Mucosa of stomach (tissue), 1 donor: ENCODE measurements around the gene S100A1.

Source experiments
- H3K27me3 ChIP-seq: one replicate; pipeline ENCODE4 v1.7.0; 2013; ENCODE audit warnings: mild to moderate bottlenecking, low read length; ENCODE audit not compliant: control insufficient read depth, insufficient read depth
- H3K36me3 ChIP-seq: one replicate; pipeline ENCODE4 v1.7.0; 2013; ENCODE audit warnings: low read length; ENCODE audit not compliant: control insufficient read depth, insufficient read depth
- H3K4me1 ChIP-seq: one replicate; pipeline ENCODE4 v1.7.0; 2013; ENCODE audit warnings: mild to moderate bottlenecking, low read length; ENCODE audit not compliant: control insufficient read depth, insufficient read depth
- H3K4me3 ChIP-seq: one replicate; pipeline ENCODE4 v1.7.0; 2013; ENCODE audit warnings: low read length
- H3K9ac ChIP-seq: one replicate; pipeline ENCODE4 v1.7.0; 2013; ENCODE audit warnings: mild to moderate bottlenecking, low read length, moderate library complexity
- H3K9me3 ChIP-seq: one replicate; pipeline ENCODE4 v1.7.0; 2013; ENCODE audit warnings: mild to moderate bottlenecking, low read length, moderate library complexity; ENCODE audit not compliant: control insufficient read depth
- donor health status: Pancreatic carcinoma.

S100A1 gene

DNA sequence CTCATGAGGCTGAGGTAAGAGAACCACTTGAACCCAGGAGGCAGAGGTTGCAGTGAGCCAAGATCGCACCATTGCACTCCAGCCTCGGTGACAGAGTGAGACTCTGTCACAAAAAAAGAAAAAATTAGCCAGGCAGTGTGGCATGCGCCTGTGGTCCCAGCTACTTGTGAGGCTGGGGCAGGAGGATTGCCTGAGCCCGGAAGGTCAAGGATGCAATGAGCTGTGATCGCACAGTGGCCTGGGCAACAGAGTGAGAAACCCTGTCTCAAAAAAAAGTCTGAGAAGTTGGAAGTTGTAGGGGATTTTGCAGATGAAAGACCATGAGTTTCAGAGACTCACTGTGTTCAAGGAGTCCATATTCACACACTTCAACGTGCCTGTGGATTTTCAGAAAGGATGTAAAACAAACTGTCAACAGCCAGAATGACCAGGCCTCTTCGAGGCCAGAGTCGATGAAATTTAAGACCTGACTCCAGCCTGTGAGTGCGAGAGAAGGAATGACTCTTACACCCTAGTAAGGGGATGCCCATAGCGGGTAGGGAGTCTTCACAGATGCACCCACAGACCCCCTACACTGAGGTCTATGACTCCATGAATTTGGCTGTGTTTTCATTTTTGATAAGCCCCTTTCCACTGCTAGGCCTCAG is 3.1 kb upstream of the S100A1 start:
- no peaks in the 10 kb centered on the region for H3K27me3 ChIP-seq
- no peak overlapping the region for H3K9ac ChIP-seq
- peaks cover 23% of the 10 kb centered on the region for H3K4me1 ChIP-seq
- H3K4me3 ChIP-seq: no peak overlapping the region
- H3K36me3 ChIP-seq: no peaks in the 10 kb centered on the region
- no peaks in the 10 kb centered on the region for H3K9me3 ChIP-seq

DNA sequence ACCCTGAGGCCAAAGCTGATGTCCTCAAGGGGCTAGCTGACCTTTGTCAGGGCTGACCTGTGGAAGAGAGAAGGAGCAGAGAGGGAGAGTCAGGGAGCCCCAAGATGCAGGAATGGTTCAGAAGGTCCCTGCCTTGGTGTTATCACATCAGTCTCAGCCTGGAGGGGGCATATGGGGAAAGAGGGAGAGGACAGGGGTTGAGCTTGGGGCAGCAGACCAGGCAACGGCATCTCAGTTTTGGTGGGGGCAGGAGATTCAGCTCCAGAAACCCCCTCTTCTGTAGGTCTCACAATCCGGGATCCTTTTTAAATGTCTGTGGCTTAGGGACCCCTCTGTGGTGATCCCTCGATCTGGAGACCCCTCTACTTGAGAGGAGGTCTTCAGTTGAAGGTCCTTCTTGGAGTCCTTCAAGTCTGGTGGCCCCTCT is 1.7 kb upstream of the S100A1 start:
- H3K9ac ChIP-seq: peak overlapping the region; percentile 88
- H3K36me3 ChIP-seq: no peaks in the 10 kb centered on the region
- peak overlapping the region; percentile 38 for H3K4me3 ChIP-seq
- peaks cover 30% of the 10 kb centered on the region for H3K4me1 ChIP-seq
- H3K27me3 ChIP-seq: no peaks in the 10 kb centered on the region
- no peaks in the 10 kb centered on the region for H3K9me3 ChIP-seq

DNA sequence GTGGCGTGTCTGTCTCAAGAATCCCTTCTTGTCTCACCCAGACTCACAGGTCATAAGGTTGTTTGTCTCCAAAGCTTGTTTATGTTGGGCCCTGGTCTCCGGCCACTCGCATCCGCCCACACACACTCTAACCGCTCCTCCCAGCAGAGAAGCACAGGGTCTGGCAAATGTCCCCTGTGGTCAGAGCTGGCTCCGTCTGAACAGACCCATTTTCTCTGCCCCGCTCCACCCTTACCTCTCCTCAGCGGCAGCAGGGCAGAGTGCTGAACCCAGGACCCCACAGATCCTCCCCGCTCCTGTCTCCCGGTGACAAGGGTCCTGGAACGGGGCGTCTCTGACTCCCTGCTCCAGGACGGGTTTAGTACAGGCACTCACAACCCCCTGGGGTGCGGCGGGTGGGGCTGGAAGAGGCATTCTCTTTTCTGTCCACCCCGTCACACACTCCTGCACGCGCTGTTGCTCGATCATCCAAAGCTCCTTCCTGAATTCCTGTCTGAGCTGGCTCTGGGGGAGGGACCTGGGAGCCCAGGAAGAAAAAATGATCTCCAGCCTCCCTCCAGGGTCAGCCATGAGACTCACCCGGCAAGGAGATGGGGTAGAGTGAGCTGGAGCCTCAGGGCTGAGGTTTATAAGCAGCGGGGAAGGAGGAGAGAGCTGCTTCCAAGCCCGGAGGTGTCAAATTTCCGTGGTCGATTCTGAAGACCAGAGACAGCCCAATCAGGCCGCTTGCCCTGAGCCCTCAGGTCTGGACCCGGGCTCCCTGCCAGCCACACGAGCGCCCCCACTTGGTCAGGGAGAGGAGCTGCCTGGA is 1.1 kb upstream of the S100A1 start, which contains the start of gene S100A13:
S100A13 (minus strand) TSS at position 602 of the 811 bp plus-strand sequence. CDS start 1,033 bp downstream, outside the sequence.
- H3K9ac ChIP-seq: peak within 1 kb of the TSS; percentile 88
- H3K36me3 ChIP-seq: no peaks in the 10 kb centered on the region
- no peaks in the 10 kb centered on the region for H3K27me3 ChIP-seq
- peak within 1 kb of the TSS; percentile 38 for H3K4me3 ChIP-seq
- no peaks in the 10 kb centered on the region for H3K9me3 ChIP-seq
- peaks cover 32% of the 10 kb centered on the region for H3K4me1 ChIP-seq

DNA sequence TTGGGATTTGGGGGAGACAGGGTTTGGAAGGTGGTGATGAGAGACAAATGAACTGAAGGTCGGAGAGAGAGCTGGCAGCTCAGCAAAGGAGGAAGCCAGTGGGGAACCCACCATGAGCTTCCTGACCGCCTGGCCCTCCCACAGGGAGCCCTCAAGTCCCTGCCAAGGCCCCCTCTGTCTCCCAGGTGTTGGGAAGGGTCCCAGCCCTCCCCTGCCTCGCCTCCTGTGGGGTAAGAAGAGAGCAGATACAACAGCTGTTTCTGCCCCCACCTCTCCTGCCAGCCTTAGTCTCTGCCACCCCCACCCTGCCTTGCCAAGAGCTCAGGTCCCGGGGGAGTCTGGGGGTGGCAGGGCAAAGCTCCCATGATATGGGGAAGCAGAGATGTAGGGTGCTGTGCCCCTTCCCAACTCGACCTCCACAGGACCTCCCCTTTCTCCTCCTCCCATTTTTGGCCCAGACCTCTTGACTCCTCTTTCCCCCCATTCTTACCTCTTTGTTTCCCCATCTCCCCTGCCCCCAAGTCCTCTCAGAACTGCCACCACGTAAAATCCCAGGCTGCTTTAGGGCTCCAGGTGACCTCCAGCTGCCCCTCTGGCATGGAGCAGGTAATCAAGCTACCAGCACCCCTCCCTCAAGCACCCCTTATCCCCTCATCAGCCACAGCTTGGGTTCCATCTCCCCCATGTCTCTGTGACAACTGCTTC is 556 bp downstream of the S100A1 start:
- peaks cover 40% of the 10 kb centered on the region for H3K4me1 ChIP-seq

DNA sequence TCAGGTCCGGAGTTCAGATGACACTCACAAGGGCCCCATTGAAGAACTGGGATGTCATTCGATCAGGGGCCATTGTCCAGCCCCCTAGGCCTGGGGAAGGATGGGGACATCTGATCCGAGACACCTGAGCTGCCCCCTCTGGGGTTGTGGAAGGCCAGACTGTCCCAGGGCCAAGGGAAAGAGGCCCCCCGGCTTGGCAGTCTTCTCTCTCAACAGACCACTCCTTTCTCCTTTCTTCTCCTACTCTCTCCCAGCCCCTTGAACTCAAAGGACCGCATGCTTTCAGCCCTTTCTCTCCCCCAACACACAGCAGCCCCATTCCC is 1.1 kb downstream of the S100A1 start:
- H3K9me3 ChIP-seq: no peaks in the 10 kb centered on the region
- peaks cover 40% of the 10 kb centered on the region for H3K4me1 ChIP-seq
- H3K9ac ChIP-seq: no peak overlapping the region
- no peaks in the 10 kb centered on the region for H3K27me3 ChIP-seq
- no peaks in the 10 kb centered on the region for H3K36me3 ChIP-seq
- H3K4me3 ChIP-seq: no peak overlapping the region

More for the DNA sequence above, 556 bp downstream of the S100A1 start:
- Histone ChIP-seq H3K27me3 (no peaks in the 10 kb centered on the region), H3K4me3 (no peak overlapping the region), H3K36me3 (no peaks in the 10 kb centered on the region), H3K9me3 (no peaks in the 10 kb centered on the region), H3K9ac (no peak overlapping the region)

DNA sequence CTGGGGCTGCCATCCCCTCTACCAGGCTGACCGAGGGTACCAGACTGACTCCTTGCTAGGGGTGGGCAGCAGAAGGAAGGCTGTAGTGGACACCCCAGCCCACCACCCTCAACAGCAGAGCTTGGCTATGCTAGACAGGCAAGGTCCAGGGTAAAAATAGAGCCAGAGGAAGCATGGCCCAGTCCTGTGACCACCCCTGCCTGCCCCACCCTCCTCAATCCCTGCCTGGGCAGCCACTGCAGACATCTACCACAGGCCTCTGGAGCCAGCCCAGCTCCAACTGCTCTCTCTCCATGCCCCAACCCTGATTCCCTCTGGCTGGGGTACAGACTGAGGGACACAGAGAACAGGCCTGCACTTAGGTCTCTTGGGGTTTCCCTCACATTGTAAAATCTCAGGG is 1.7 kb downstream of the S100A1 start:
- no peak overlapping the region for H3K9ac ChIP-seq
- H3K27me3 ChIP-seq: no peaks in the 10 kb centered on the region
- no peaks in the 10 kb centered on the region for H3K36me3 ChIP-seq
- H3K4me3 ChIP-seq: no peak overlapping the region
- no peaks in the 10 kb centered on the region for H3K9me3 ChIP-seq
- peaks cover 40% of the 10 kb centered on the region for H3K4me1 ChIP-seq

DNA sequence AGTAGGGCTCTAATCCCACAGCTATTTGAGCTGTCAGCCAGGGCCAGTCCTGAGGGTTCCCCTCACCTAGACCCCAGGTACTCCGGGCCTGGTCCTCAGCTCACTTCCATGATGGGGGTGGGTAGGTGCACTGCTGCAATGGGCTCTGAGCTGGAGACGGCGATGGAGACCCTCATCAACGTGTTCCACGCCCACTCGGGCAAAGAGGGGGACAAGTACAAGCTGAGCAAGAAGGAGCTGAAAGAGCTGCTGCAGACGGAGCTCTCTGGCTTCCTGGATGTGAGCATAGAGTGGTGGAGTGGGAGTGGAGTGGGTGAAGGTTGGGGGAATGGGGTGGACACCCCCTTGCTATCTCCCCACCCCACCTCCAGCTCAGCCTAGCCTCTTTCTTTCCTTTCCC is 2.1 kb downstream of the S100A1 start:
- Histone ChIP-seq H3K27me3 (no peaks in the 10 kb centered on the region), H3K9me3 (no peaks in the 10 kb centered on the region), H3K4me1 (peaks cover 41% of the 10 kb centered on the region), H3K4me3 (no peak overlapping the region), H3K9ac (no peak overlapping the region), H3K36me3 (no peaks in the 10 kb centered on the region)

DNA sequence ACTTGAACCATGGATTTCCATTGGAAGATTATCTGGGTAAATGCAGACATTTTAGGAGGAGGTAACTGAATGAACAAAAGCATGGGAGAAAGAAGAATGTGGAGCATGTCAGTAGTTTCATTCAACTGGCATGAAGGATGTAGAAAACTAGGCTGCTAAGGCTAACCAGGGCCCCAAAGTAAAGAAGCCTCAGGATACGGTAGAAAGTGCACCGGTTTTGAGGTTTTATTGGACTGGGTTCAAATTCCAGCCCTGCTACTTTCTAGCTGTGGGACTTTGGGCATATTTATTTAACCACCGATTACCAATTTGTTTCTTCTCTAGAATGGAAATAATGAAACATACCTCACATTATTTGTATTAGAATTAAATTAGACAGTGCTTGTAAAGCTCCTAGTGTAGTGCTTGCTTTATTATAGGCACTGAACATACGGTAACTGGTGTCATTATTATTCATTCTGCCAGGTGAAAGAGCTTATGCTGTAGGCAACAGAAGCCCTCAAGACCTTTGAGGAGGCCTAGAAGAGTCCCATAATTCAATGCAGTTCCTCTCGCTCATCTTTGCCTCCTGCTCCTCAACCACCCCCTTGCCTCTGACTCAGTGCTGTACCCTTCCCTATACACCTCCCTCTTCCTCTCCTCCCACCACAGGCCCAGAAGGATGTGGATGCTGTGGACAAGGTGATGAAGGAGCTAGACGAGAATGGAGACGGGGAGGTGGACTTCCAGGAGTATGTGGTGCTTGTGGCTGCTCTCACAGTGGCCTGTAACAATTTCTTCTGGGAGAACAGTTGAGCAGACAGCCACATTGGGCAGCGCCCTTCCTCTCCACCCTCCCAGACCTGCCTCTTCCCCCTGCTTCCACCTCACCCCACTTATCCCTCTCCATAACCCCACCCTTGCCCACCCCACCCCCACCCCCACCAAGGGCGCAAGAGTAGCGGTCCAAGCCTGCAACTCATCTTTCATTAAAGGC is 3.1 kb downstream of the S100A1 start:
- H3K27me3 ChIP-seq: no peaks in the 10 kb centered on the region
- no peak overlapping the region for H3K4me3 ChIP-seq
- no peaks in the 10 kb centered on the region for H3K36me3 ChIP-seq
- H3K9ac ChIP-seq: no peak overlapping the region
- H3K9me3 ChIP-seq: no peaks in the 10 kb centered on the region
- H3K4me1 ChIP-seq: peaks cover 46% of the 10 kb centered on the region

DNA sequence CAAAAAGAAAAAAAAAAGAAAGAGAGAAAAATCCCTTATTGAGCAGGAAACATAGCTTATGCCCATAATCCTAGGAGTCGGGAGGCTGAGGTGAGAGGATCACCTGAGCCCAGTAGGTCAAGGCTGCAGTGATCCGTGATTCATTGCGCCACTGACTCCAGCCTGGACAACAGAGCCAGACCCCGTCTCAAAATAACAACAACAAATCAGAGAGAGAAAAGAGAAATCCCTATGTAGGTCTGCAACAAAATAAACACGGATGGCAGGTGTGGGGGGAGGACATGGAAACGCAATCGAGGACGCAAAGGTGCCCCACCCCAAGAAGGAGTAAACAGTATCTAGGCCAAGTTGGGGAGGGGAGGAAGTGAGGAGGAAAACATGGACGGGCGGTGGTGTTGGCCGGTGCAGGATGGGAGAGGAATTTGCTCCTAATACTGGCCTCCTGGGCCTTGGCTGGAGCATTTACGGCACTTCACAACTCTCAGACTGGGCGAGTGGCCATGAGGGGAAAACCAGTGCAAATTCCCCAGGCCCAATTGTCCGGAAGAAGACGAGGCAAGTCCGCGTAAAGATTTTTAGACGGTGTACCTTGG is 5.0 kb downstream of the S100A1 start:
- no peaks in the 10 kb centered on the region for H3K9me3 ChIP-seq
- peaks cover 46% of the 10 kb centered on the region for H3K4me1 ChIP-seq
- H3K36me3 ChIP-seq: peaks cover 7% of the 10 kb centered on the region
- H3K27me3 ChIP-seq: no peaks in the 10 kb centered on the region
- peak overlapping the region; percentile 50 for H3K4me3 ChIP-seq
- H3K9ac ChIP-seq: peak overlapping the region; percentile 99

DNA sequence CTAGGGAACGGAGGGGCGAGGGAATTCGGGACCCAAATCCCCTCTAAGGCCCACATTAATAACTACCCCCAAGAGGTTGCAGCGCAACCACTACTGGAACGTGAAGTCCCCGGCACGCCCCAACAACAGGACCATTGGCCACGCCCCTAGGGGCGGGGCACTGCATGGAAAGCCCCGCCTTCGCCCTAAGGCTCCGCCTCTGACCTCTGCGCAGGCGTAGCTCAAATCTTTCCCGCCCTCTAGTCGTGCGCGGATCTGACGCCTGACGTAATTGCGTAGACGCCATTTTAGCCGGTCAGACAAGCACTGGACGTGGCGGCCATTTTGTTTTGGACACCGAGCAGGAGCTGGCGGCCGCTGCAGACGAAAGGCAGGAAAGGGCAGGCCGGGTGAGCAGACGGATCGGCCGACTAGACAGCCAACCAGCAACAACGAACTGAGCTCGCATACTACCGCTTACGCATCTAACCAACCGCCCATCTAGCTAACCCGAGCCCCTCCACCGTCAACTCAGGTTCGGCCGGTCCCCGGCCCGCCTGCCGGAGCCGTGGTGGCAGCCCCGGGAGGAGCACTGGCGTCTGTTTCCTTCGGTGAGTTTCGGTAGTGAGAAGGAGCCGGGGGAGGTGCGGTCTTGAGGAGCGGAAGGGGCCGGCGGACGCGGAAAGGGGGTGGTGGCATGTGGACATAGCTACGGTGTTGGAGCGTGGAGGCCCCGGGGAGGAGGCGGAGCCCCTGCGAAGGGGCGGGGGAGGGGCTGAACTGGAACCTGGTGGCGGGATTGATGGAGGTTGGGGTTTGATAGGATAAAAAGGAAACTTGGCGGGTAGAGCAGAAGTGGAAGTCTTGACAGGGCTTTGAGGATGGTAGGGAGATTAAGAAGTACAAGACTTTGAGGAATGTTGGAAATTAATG is 5.8 kb downstream of the S100A1 start, which contains the start of gene CHTOP:
CHTOP (plus strand) TSS at position 313 of the 912 bp plus-strand sequence. CDS start 2,523 bp downstream, outside the sequence.
- Histone ChIP-seq H3K9me3 (no peaks in the 10 kb centered on the region), H3K9ac (peak within 1 kb of the TSS; percentile 99), H3K4me3 (peak within 1 kb of the TSS; percentile 91), H3K36me3 (peaks cover 7% of the 10 kb centered on the region), H3K4me1 (peaks cover 47% of the 10 kb centered on the region), H3K27me3 (no peaks in the 10 kb centered on the region)
